22Rv1 (cell line): Measurements from ENCODE around the gene TPST1.

ENCODE experiments used
- H3K27ac ChIP-seq: fragments of 450-650 bp; 2 replicates; pipeline ENCODE4 v1.5.1; 2017
- CTCF ChIP-seq: fragments of 450-650 bp; IDR thresholded peaks from 2 replicates; pipeline ENCODE4 v1.5.1; 2017; ENCODE audit warnings: mild to moderate bottlenecking
- ZFX ChIP-seq: fragments of 450-650 bp; IDR thresholded peaks from 2 replicates; pipeline ENCODE4 v1.6.1; 2017; ENCODE audit warnings: antibody characterized with exemption, borderline replicate concordance

Gene TPST1

GRCh38 chr7:66272321-66272720 lies 67.2 kb downstream of the TPST1 start:
- TF ChIP-seq CTCF = no peak
- TF ChIP-seq ZFX = no peak
- H3K27ac ChIP-seq = no peak overlapping the region

DNA sequence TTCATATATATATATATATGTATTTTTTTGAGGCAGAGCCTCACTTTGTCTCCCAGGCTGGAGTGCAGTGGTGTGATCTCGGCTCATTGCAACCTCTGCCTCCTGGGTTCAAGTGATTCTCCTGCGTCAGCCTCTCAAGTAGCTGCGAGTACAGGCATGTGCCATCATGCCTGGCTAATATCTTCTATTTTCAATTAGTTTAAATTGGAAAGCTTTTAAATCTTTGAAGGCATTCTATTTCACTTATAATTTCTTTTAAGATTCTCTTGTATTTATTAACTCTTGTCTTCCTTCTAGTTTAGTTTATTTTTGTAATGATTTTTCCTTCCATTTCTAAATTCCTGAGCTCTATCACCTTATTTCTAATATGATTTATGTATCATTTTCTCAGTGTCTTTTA lies 71.2 kb downstream of the TPST1 start:
- no peak overlapping the region for H3K27ac ChIP-seq
- TF ChIP-seq CTCF (no peak), ZFX (no peak)

DNA sequence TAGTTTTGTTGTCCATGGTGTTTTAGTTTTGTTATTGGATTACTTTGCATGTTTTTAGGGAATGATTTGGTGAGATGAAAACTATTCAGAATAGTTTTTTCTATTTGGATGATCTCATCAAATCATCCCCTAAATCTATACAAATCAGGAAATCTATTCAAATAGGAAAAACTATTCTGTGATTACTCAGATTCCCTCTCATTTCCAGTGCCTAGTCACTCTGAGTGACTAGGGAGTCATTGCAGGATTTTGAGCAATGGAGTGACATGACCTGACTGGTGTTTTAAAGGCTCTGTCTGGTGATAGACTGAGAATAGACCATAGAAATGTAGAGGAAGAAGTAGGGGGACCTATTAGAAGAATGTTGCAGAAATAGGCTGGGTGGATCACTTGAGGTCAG lies 72.4 kb downstream of the TPST1 start:
- H3K27ac ChIP-seq = no peak overlapping the region
- no peak for TF ChIP-seq ZFX
- no peak for TF ChIP-seq CTCF

DNA sequence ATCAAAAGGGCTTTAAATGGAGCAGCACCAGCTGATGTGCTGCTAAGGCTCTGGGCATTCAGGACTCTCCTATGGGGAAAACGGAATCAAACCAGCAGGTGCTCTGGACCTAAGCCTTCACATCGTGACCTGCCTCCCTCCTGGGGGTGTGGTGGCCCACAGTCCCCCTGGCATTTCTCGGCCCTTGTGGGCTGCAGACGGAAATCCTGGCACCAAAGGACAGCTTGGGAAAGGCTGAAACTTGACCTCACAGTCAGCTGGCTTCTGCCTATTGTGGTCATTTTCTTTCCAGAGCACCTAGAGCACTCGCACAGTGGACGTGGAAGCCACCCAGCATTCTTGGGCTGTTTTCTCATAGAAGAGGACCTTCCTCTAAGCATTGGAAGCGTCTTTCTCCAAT lies 74.8 kb downstream of the TPST1 start:
- TF ChIP-seq CTCF = no peak
- TF ChIP-seq ZFX = no peak
- H3K27ac ChIP-seq = no peak overlapping the region

- TF ChIP-seq CTCF (no peak), ZFX (no peak)
- H3K27ac ChIP-seq = no peak overlapping the region
These were observed 76.8 kb downstream of the TPST1 start for GRCh38 chr7:66281678-66282590.

GRCh38 chr7:66282591-66282935 lies 77.4 kb downstream of the TPST1 start:
- TF ChIP-seq ZFX = no peak
- TF ChIP-seq CTCF = no peak
- H3K27ac ChIP-seq = no peak overlapping the region

DNA sequence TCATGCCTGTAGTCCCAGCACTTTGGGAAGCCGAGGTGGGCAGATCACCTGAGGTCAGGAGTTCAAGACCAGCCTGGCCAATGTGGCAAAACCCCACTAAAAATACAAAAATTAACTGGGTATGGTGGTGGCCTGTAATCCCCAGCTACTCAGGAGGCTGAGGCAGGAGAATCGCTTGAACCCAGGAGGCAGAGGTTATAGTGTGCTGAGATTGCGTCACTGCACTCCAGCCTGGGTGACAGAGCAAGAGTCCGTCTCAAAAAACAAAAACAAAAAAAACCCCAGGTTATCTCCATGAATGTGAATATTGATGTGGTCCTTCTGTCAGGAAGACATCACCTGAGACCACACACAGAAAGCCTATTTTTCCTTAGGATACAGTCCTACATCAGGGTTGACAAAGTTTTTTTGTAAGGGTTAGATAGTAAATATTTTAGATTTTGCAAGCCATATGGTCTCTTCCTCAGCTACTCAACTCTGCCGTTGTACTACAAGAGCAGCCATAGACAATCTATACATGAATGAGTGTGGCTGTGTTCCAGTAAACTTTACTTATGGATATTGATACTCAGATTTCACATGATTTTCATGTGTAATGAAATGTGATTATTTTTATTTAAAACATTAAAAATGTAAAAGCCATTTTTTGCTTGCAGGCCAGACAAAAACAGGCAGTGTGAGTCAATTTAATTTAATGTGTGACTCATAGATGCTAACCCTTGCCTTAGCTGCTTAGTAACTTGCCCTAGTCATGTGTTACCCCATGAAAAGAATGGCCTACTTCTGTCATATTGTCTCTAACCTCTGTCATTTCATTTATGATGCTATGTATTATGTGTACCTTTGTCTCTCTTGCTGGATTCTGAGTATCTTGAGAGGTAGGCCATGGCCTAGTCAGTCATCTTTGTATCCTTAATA lies 78.1 kb downstream of the TPST1 start:
- no peak for TF ChIP-seq CTCF
- H3K27ac ChIP-seq = no peak overlapping the region
